GM18873 (cell line): ENCODE measurements around the gene SIM1.
"Not testable (repeated sequence)": the region's sequence is repeated elsewhere in the genome, so short reads cannot be mapped to it uniquely, and the experiment has no call there.

Source experiments
- ATAC-seq: cut with Tn5 transposase; IDR thresholded peaks from one replicate; pipeline ENCODE4 v1.9.1; 2021; ENCODE audit warnings: mild to moderate bottlenecking, moderate library complexity, moderate number of reproducible peaks; ENCODE audit not compliant: unreplicated experiment, low FRiP score

Gene SIM1

DNA sequence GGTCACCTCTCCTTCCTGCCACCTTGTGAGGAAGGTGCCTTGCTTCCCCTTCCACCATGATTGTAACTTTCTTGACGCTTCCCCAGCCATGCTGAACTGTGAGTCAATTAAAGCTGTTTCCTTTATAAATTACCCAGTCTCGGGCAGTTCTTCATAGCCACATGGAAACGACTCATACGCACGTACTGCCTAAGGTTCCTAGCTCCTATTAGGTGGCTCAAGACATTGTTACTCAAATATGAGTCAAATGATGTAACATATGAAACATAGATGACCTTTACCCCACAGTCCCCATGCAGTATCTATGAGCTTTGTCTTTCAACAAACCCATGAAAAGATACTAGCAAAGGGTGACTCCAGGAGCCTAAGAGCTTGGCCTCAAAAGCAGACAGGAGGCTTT, 98.3 kb downstream of the SIM1 start:
- no peak for ATAC-seq

DNA sequence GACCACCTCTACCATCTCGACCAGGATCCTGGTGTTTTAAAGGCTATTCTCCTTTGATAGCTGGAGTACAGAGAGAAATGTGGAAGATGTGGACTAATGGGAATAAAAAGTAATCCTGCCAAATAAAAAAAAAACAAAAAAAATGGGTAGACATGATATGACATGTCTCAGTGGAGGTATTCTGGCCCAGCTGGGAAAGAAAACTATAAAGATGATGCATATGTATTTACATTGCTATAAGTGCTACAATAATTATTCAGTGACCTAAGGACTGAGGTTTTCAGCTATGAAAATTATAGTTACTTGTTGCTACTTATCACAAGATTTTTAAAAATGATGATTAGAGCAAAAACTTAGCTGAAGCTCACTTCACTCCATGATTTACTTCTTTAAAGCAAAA, 101.1 kb downstream of the SIM1 start:
- ATAC-seq, result no peak

DNA sequence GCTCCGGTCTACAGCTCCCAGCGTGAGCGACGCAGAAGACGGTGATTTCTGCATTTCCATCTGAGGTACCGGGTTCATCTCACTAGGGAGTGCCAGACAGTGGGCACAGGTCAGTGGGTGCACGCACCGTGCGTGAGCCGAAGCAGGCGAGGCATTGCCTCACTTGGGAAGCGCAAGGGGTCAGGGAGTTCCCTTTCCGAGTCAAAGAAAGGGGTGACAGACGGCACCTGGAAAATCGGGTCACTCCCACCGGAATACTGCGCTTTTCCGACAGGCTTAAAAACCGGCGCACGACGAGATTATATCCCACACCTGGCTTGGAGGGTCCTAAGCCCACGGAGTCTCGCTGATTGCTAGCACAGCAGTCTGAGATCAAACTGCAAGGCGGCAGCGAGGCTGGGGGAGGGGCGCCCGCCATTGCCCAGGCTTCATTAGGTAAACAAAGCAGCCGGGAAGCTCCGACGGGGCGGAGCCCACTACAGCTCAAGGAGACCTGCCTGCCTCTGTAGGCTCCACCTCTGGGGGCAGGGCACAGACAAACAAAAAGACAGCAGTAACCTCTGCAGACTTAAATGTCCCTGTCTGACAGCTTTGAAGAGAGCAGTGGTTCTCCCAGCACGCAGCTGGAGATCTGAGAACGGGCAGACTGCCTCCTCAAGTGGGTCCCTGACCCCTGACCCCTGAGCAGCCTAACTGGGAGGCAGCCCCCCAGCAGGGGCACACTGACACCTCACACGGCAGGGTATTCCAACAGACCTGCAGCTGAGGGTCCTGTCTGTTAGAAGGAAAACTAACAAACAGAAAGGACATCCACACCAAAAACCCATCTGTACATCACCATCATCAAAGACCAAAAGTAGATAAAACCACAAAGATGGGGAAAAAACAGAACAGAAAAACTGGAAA, 109.7 kb downstream of the SIM1 start:
- ATAC-seq, result not testable (repeated sequence)

DNA sequence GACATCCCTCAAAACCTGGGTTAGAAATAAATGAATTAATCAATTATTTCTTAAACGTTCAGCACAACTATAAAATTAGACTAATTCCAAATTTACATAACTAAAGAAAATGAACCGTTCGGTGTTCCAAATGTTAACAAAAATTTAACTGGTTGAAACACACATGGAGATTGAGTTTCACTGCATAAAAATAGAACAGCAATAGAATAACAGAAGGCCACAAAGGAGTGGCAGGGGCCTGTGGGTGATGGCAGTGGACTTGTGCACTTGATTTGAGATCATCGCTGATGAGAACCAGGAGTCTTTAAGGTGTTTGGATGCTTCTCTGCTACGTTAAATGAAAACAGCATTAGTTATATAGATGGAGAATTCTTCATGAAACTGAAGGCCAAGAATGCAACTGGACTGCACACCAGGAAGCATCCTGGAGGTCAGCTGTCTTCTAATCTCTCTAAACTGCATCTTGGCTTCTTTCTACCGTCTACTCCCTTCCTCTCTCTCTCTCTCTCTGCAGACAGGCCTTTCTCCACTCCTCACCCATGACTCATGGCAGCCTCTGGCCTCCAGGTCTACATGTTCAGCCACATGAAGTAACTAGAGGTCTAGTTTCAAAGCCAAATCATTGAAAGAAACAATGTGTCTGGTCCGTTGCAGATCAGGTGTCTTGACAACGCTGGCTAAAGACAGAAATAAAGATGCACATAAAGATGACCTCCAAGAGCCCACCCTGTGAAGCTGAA, 111.3 kb downstream of the SIM1 start:
- ATAC-seq, result no peak

DNA sequence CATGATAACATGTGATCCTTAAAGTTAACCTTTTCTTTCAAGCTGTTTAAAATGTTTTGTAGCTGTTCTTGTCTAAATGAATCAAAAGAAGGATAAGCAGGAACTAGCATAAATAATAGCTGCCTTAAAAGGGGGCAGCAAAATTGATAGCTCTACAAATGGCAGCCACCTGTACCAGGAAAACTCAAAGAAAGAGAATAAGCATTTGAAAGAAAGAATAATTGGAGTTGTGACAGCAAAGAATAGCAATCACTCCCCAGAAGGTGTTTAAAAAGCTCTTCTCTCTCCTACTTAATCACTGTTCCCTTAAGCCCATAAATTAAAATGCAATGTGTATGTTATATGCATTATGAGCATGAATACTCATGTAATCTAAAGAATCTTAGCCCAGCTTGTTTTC, 114.6 kb downstream of the SIM1 start:
- no peak for ATAC-seq

DNA sequence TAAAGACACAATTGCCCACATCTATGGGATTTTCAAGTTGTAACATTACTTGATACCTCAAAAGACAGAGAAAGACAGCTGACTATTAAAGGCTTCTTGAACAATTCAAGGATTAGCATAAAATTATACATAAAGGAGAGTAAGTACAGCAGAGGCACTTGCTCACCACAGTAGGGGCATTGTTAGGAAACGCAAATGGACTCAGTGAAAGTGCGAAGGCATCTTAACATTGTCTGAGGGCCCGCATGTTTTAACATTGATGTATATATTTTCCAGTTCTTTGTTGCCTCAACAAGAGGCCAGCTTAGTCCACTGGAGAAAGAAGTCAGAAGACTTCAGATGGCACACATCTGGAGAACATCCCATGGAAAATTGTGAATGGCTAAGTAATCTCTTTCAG, 115.4 kb downstream of the SIM1 start:
- no peak for ATAC-seq

DNA sequence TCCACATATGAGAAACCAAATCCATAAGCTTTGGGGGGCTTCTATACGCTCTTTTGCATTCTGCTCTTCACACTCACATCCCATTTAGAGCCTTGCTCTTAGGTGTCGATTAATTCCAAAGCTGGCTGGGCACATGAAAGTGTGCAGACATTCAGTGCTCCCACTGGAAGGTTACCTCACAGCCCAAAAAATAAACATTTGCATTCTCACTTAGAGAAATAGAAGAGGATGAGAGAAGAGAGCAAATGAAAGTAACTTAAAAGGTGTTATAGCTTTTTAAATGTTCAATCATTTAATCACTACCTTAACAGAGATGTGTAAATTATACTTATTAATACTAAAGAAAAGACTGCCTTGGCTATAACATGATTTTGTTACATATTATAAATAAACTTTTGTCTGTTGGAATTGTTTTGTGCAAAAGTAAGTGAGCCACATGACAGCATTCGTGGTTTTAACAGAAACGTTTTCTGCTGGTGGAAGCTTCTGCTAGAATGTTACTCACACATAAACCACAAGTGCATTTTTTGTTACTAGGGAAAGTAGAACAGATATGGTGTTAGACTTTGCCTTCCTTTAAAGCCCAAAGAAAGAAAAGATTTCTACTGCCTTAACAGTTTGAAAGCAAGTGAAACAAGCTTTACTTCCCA, 116.7 kb downstream of the SIM1 start:
- ATAC-seq, result no peak

DNA sequence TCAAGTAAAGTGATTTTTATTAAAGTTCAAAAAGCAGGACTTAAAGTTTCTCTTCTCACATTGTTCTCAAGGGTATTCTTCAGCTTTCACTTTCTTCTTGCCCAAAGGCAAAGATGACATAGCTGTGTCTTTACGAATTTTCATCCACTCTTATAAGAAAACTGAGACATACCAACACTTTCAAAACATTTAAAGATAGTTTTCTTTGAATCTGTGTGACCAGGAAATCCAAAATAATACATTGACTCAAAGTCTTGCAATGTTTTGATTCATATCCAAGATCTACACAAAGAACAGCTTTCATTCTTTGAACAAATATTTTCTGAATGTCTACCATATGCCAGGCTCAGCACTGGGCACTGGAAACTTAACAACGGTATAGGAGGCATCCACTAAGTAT, 117.9 kb downstream of the SIM1 start:
- no peak for ATAC-seq

DNA sequence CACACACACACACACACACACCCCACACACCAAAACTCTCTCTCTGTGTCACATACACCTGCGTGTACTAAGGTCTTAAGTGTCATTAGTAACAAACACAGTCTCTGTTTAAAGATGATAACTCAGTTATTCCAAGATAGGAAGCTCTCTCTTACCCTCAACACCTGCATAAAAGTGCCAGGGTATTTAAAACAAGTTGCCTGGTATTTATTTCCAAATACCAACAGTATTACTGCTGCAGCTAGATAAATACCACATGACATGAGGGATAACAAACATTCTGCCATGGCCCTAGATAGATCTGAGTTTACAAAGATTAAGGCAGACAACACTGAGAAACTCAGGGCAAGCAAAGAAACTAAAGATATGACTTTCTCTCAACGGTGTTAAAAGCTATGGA, 118.5 kb downstream of the SIM1 start:
- no peak for ATAC-seq

DNA sequence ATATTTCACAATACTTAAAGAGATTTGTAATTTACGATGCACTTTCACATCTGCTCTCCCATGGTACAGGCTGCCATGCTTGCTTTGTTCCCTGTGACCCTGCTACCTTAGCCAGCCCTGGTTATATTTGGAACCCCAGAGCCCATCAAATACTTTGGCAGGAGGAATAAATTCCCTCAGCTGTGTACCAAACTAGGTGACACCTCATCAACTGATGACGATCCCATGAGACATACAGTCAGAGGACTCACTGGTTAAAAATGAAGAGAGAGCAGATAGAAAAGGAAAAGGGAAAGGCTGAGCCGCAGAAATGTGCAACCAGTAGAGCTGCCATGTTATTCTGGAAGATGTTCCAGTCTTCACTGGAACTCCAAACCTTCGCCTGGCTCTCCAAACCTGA, 120.0 kb downstream of the SIM1 start:
- no peak for ATAC-seq

DNA sequence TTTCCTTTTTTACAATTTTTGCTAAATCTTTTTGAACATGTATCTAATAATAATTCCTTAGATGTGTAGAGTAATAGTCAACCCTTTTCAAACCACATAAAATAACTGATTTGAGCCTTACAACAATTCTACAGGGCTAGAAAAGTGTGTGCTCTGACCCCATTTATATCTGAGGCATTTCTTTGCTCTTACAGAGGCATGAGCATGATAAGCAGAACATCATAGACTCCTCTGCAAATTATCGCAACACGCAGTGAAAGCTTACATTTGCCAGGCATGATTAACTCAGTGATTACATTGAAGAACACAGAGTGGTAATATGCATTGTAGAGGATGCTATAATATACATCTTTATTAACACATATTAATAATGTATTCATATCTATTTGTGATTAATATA, 120.4 kb downstream of the SIM1 start:
- ATAC-seq, result no peak

DNA sequence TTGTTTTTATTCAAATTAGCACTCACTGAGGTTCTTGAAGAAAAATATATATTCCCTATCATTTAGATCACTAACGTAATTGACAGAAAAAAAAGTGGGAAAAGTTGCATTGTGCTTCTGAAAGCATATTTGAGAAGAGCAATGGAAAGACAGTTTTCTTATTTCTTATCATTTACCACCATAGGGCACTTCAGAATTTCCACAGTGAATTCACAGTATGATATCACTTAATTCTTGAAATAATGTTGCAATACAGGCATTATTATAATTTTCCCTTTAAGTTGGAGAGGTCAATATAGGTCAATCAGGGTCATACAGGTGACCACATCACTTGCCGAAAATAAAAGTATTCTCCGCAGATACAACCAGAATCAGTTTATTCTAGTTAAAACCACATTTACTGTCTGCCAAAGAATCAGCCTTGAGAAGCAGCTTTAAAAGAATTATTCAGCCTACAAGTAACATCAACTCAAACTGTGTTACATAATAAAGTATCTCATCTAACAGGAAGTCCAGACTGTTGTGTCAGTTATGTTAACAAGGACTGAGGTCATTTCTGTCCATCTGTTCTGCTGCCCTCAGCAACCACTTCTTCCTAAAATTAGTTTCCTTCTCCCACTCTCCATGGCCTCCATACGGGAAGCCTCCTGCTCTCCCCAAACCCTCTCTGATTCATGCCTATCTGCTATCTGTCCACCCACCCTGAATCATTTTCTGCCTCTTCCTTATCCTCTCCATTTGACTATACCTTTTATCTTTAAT, 121.2 kb downstream of the SIM1 start:
- no peak for ATAC-seq

DNA sequence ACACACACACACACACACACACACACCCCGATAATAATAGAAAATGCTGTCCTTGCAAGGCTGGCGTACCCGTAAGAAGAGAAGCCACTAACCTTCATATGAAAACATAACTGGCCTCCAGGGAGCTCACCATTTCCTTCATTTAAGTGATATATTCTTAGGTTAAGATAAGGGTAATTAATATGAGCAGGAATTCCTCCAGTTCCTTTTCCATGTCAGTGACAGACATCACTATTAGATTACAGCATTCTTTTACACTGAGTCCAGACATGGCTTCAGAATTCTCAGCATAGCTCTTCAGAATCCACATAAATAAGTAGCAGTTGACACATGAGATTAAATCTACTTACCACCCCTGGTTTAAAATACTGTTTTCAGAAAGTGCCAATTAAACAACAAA, 121.9 kb downstream of the SIM1 start:
- no peak for ATAC-seq

DNA sequence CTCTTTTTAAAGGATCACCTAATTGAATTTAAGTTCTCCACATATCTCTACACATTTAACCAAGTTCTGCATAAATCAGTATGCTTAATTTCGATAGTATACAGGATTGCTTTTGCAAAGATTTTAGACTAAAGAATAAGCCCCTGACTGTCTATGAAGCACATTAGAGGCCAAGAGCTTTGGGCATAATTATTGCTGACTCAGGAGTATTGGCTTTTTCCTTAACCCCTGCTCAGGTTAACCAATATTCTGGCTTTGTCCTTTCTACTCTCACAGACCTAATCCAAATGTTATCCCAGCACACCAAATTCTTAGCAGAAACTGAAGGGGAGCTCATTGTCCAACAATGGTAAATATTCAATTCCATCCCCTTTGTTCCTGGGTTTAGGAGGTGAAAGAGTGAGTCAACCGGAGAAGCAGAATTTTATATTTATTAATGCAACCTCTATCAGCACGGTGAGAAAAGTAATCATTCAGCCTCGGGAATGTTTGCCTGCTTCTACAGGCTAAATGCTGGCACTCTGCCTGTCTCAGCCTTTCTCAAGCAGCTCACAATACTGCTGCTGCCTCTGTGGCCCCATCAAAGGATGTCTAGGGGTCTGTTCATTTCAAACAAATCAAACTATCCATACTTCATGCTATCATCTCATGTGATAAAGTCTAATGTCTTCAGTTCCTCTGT, 125.0 kb downstream of the SIM1 start:
- no peak for ATAC-seq

DNA sequence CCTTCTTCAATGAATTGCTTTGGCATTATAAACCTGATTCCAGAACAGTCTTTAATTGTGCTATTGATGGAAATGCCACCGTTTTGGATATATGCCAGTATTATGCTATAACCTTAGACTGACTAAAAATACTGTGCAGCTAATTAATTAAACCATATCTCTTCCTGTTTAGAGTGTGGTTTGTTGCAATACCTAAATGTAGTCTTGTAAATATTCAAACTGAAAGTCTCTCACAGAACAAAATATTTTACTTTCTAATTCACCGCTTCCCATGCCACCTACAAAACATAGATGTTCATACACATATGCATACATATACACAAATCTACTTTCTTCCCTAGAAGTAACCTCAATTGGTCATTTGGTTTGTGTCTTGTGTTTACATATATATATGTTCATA, 126.6 kb downstream of the SIM1 start:
- ATAC-seq, result no peak

DNA sequence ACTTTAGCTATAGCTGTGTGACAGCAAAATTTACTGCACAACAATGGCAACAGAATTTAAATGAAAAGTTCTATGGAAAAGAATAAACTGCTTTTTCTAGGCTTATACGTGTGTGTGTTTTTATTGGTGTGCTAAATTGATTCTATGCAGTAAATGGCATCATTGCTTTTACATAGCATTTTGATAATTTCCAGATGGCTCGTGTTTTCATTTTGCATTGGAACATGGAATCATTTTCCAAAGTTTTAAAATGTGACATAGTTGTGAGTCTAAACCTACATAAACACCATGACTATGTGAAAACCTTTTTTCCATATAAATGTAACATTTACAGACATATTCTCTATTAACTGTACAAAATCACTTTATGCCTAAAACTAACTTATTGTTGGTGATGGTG, 127.8 kb downstream of the SIM1 start:
- ATAC-seq, result no peak

DNA sequence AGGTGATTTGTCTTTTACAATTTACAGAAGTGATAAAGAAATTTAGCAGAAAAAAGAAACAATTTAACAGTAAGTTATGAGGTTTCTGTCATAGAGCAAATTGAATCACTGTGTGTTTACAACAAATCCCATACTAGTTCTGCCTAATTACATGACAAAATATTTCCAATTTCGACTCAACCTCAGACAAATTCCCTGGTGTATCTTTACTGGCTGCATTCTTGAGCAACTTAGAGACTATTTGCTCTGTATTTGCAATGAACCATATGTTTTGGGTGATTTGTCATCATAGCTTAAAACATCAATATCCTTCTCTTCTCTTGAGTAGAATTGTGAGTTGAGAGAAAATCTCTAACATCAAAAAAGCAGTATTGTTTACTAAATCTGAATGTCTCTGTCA, 128.7 kb downstream of the SIM1 start:
- no peak for ATAC-seq
